DOHH2 (cell line): ENCODE data around the gene SHCBP1L.
"Not testable (repeated sequence)": the region's sequence is repeated elsewhere in the genome, so short reads cannot be mapped to it uniquely, and the experiment has no call there.

ENCODE experiments used
- H3F3A ChIP-seq: fragments of 200-600 bp; sonication (generic), shearing (Covaris generic); 2 replicates; pipeline ENCODE4 v1.6.0; 2016; ENCODE audit warnings: antibody characterized with exemption, mild to moderate bottlenecking; ENCODE audit not compliant: control insufficient read depth, insufficient read depth
- H3K27ac ChIP-seq: fragments of 200-600 bp; sonication (generic); 2 replicates; pipeline ENCODE4 v1.5.1; 2014; ENCODE audit warnings: low read depth, mild to moderate bottlenecking, low read length, moderate library complexity
- H3K27me3 ChIP-seq: fragments of 200-600 bp; sonication (generic); 2 replicates; pipeline ENCODE4 v1.6.1; 2014; ENCODE audit warnings: mild to moderate bottlenecking, low read length, mixed read lengths; ENCODE audit not compliant: control insufficient read depth
- H3K36me3 ChIP-seq: fragments of 200-600 bp; sonication (generic); 2 replicates; pipeline ENCODE4 v1.6.1; 2014; ENCODE audit warnings: mild to moderate bottlenecking, low read length, moderate library complexity, mixed read lengths; ENCODE audit not compliant: control insufficient read depth
- H3K4me1 ChIP-seq: fragments of 200-600 bp; sonication (generic); 2 replicates; pipeline ENCODE4 v1.6.1; 2014; ENCODE audit warnings: mild to moderate bottlenecking, low read length, mixed read lengths; ENCODE audit not compliant: control insufficient read depth
- H3K4me2 ChIP-seq: fragments of 200-600 bp; sonication (generic); 2 replicates; pipeline ENCODE4 v1.6.0; 2014; ENCODE audit warnings: mild to moderate bottlenecking, low read length, moderate library complexity
- H3K4me3 ChIP-seq: fragments of 200-600 bp; sonication (generic); 2 replicates; pipeline ENCODE4 v1.5.1; 2014; ENCODE audit warnings: mild to moderate bottlenecking, low read length, mixed read lengths
- H3K79me2 ChIP-seq: fragments of 200-600 bp; sonication (generic); 2 replicates; pipeline ENCODE4 v1.6.1; 2014; ENCODE audit warnings: mild to moderate bottlenecking, low read length, mixed read lengths; ENCODE audit not compliant: control insufficient read depth
- H3K9me2 ChIP-seq: fragments of 200-600 bp; sonication (generic); replicated peaks from 2 replicates; pipeline ENCODE4 v1.6.1; 2014; ENCODE audit warnings: mild to moderate bottlenecking, low read length, mixed read lengths; ENCODE audit not compliant: control insufficient read depth
- H3K9me3 ChIP-seq: fragments of 200-600 bp; sonication (generic); 2 replicates; pipeline ENCODE4 v1.6.1; 2014; ENCODE audit warnings: antibody characterized with exemption, low read length, mixed read lengths; ENCODE audit not compliant: control insufficient read depth, insufficient read depth
- H4K20me1 ChIP-seq: fragments of 200-600 bp; sonication (generic); 2 replicates; pipeline ENCODE4 v1.6.0; 2014; ENCODE audit warnings: low read depth, mild to moderate bottlenecking, antibody characterized with exemption, low read length, moderate library complexity; ENCODE audit not compliant: control insufficient read depth, insufficient read depth
- CTCF ChIP-seq: fragments of 200-600 bp; sonication (generic); IDR thresholded peaks from one replicate; pipeline ENCODE4 v1.5.1; 2014; ENCODE audit warnings: antibody characterized with exemption, mild to moderate bottlenecking, low read depth, low read length; ENCODE audit not compliant: poor library complexity, severe bottlenecking
- EZH2phosphoT487 ChIP-seq: fragments of 200-600 bp; sonication (generic); IDR thresholded peaks from 2 replicates; pipeline ENCODE4 v1.6.1; 2017; ENCODE audit warnings: borderline replicate concordance, mild to moderate bottlenecking, antibody characterized with exemption, low read length, moderate library complexity, mixed read lengths

SHCBP1L gene

GRCh38 chr1:182956708-182957365 lies 3.9 kb upstream of the SHCBP1L start:
- Histone ChIP-seq H3K4me1 (no peaks in the 10 kb centered on the region), H3K79me2 (no peaks in the 10 kb centered on the region), H3K4me3 (no peak overlapping the region), H3K4me2 (no peak overlapping the region), H3K27me3 (no peaks in the 10 kb centered on the region), H3K36me3 (no peaks in the 10 kb centered on the region), H4K20me1 (no peaks in the 10 kb centered on the region), H3F3A (no peaks in the 10 kb centered on the region), H3K9me3 (no peaks in the 10 kb centered on the region), H3K27ac (no peak overlapping the region), H3K9me2 (no peaks in the 10 kb centered on the region)
- no peak for TF ChIP-seq EZH2phosphoT487
- TF ChIP-seq CTCF: no peak

GRCh38 chr1:182955596-182956588 lies 2.9 kb upstream of the SHCBP1L start:
- Histone ChIP-seq H3K9me2 (no peaks in the 10 kb centered on the region), H3K27ac (no peak overlapping the region), H3K36me3 (no peaks in the 10 kb centered on the region), H3K9me3 (no peaks in the 10 kb centered on the region), H3K79me2 (no peaks in the 10 kb centered on the region), H3K4me1 (no peaks in the 10 kb centered on the region), H3F3A (no peaks in the 10 kb centered on the region), H3K4me2 (no peak overlapping the region), H3K4me3 (no peak overlapping the region), H4K20me1 (no peaks in the 10 kb centered on the region), H3K27me3 (no peaks in the 10 kb centered on the region)
- no peak for TF ChIP-seq CTCF
- no peak for TF ChIP-seq EZH2phosphoT487

DNA sequence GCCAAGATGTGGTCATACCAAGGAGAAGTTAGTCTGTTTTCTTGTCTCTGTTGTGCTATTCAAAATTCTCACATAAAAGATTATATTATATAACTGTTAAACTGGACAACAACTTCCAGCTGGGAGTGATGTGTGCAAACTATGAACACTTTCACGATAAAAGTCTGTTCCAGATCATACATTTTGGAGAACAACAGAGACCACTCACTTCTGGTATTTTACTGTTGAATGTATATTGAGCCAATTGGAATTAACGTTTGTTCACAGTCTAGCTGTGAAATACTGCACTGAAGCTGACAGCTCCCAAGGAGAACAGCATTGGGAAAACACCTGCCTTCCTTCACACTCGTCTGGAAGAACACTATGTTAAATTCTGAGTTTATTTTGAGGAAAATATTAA lies 860 bp upstream of the SHCBP1L start:
- no peak for TF ChIP-seq CTCF
- no peak for TF ChIP-seq EZH2phosphoT487
- H3K27ac ChIP-seq: no peak overlapping the region
- no peaks in the 10 kb centered on the region for H3K79me2 ChIP-seq
- H3F3A ChIP-seq: no peaks in the 10 kb centered on the region
- H3K27me3 ChIP-seq: no peaks in the 10 kb centered on the region
- H4K20me1 ChIP-seq: no peaks in the 10 kb centered on the region
- H3K36me3 ChIP-seq: no peaks in the 10 kb centered on the region
- H3K4me2 ChIP-seq: no peak overlapping the region
- H3K9me2 ChIP-seq: no peaks in the 10 kb centered on the region
- no peak overlapping the region for H3K4me3 ChIP-seq
- no peaks in the 10 kb centered on the region for H3K4me1 ChIP-seq
- H3K9me3 ChIP-seq: no peaks in the 10 kb centered on the region

GRCh38 chr1:182943336-182943735 lies 9.6 kb downstream of the SHCBP1L start:
- not testable (repeated sequence) for H3K27ac ChIP-seq, H3K4me2 ChIP-seq, H3K9me2 ChIP-seq, H3K4me3 ChIP-seq, H4K20me1 ChIP-seq, H3K27me3 ChIP-seq, H3K9me3 ChIP-seq, H3K4me1 ChIP-seq, H3F3A ChIP-seq, H3K36me3 ChIP-seq, H3K79me2 ChIP-seq

- H3K27me3 ChIP-seq, H3K4me1 ChIP-seq, H3K9me2 ChIP-seq, H3K79me2 ChIP-seq, H3K4me3 ChIP-seq, H3K27ac ChIP-seq, H3F3A ChIP-seq, H4K20me1 ChIP-seq, H3K9me3 ChIP-seq, H3K4me2 ChIP-seq, H3K36me3 ChIP-seq: not testable (repeated sequence)
Measured at GRCh38 chr1:182942145-182942544, 10.8 kb downstream of the SHCBP1L start.
